ENCODE results near the gene GNG13. TPM values are rescaled to one million over a fixed set of nuclear protein-coding genes. Genes with fewer than 3 reads are reported as not detected.

GNG13 gene
- total RNA-seq, 1 donor from 2014 or later = not detected

- Mint-ChIP-seq H3K9me3 (peaks cover 14% of the 10 kb centered on the region), H3K27ac (no peak overlapping the region), H3K27me3 (ENCODE audit: low read depth) (no peaks in the 10 kb centered on the region), H3K36me3 (no peaks in the 10 kb centered on the region), H3K4me3 (no peak overlapping the region), H3K4me1 (no peaks in the 10 kb centered on the region)
- DNase-seq (ENCODE audit: low spot score in 2 of 2, unreplicated experiment in 2 of 2) = no peak
- TF ChIP-seq CTCF (IDR thresholded peaks at IDR 0.05; ENCODE audit: unreplicated experiment) = no peak
Measured at GRCh38 chr16:833411-833810, 32.9 kb upstream of the GNG13 start.

- no peak for DNase-seq (ENCODE audit: low spot score in 2 of 2, unreplicated experiment in 2 of 2)
- Mint-ChIP-seq H3K36me3 (no peaks in the 10 kb centered on the region), H3K27me3 (ENCODE audit: low read depth) (no peaks in the 10 kb centered on the region), H3K4me1 (no peaks in the 10 kb centered on the region), H3K27ac (no peak overlapping the region), H3K4me3 (no peak overlapping the region), H3K9me3 (peaks cover 14% of the 10 kb centered on the region)
- TF ChIP-seq CTCF (IDR thresholded peaks at IDR 0.05; ENCODE audit: unreplicated experiment) = no peak
Measured at GRCh38 chr16:832652-833336, 32.3 kb upstream of the GNG13 start.

- H3K4me3 Mint-ChIP-seq = no peak overlapping the region
- TF ChIP-seq CTCF (IDR thresholded peaks at IDR 0.05; ENCODE audit: unreplicated experiment) = no peak
- no peaks in the 10 kb centered on the region for H3K27me3 Mint-ChIP-seq (ENCODE audit: low read depth)
- no peaks in the 10 kb centered on the region for H3K4me1 Mint-ChIP-seq
- H3K9me3 Mint-ChIP-seq = peaks cover 14% of the 10 kb centered on the region
- H3K27ac Mint-ChIP-seq = no peak overlapping the region
- no peaks in the 10 kb centered on the region for H3K36me3 Mint-ChIP-seq
- DNase-seq (ENCODE audit: low spot score in 2 of 2, unreplicated experiment in 2 of 2) = no peak
Measured at GRCh38 chr16:831571-832413, 31.3 kb upstream of the GNG13 start.

GRCh38 chr16:830871-831570 lies 30.5 kb upstream of the GNG13 start:
- peaks cover 9% of the 10 kb centered on the region for H3K9me3 Mint-ChIP-seq
- DNase-seq (ENCODE audit: low spot score in 2 of 2, unreplicated experiment in 2 of 2) = no peak
- peaks cover under 1% of the 10 kb centered on the region for H3K27me3 Mint-ChIP-seq (ENCODE audit: low read depth)
- H3K27ac Mint-ChIP-seq = no peak overlapping the region
- no peak overlapping the region for H3K4me3 Mint-ChIP-seq
- no peaks in the 10 kb centered on the region for H3K36me3 Mint-ChIP-seq
- no peaks in the 10 kb centered on the region for H3K4me1 Mint-ChIP-seq
- TF ChIP-seq CTCF (IDR thresholded peaks at IDR 0.05; ENCODE audit: unreplicated experiment) = no peak

- no peak for DNase-seq (ENCODE audit: low spot score in 2 of 2, unreplicated experiment in 2 of 2)
- H3K27me3 Mint-ChIP-seq (ENCODE audit: low read depth) = peaks cover 4% of the 10 kb centered on the region
- H3K36me3 Mint-ChIP-seq = no peaks in the 10 kb centered on the region
- TF ChIP-seq CTCF (IDR thresholded peaks at IDR 0.05; ENCODE audit: unreplicated experiment) = no peak
- no peak overlapping the region for H3K4me3 Mint-ChIP-seq
- peaks cover 5% of the 10 kb centered on the region for H3K4me1 Mint-ChIP-seq
- peaks cover 9% of the 10 kb centered on the region for H3K9me3 Mint-ChIP-seq
- H3K27ac Mint-ChIP-seq = no peak overlapping the region
Measured at GRCh38 chr16:830107-830870, 29.8 kb upstream of the GNG13 start.

Data from mesothelial cell of epicardium (in vitro differentiated cells).